ENCODE data around the gene TBC1D1.
"Not testable (repeated sequence)": the region's sequence is repeated elsewhere in the genome, so short reads cannot be mapped to it uniquely, and the experiment has no call there.

TBC1D1 gene

DNA sequence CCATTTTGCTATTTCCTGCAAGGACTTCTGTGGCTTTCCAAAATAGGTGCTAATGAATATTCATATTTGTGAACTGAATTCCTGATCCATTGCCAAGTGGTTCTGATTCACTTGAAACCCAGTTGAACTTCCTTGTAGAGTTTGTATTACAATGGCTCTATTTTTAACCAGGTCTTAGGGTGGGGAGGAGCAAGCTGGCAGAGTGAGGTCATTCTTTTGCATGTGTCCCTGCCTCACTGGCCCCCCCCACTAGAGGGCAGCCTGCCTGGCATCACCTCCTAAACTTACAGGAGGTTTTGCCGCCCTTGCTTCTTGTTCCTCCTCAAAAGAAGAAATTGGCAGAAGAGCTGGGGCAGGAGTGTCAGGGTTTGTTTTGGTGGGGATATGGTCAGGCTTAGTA is 79.8 kb downstream of the TBC1D1 start:
- peak; percentile 67 for DNase-seq

DNA sequence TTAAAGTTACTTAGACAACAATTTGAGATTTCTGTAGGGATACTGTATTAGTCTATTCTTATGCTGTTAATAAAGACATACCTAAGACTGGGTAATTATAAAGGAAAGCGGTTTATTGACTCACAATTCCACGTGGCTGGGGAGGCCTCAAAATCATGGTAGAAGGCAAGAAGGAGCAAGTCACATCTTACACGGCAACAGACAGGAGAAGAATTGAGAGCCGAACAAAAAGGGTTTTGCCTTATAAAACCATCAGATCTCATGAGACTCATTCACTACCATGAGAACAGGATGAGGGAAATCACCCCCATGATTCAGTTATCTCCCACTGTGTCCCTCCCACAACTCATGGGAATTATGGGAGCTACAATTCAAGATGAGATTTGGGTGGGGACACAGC is 80.3 kb downstream of the TBC1D1 start:
- no peak for DNase-seq

DNA sequence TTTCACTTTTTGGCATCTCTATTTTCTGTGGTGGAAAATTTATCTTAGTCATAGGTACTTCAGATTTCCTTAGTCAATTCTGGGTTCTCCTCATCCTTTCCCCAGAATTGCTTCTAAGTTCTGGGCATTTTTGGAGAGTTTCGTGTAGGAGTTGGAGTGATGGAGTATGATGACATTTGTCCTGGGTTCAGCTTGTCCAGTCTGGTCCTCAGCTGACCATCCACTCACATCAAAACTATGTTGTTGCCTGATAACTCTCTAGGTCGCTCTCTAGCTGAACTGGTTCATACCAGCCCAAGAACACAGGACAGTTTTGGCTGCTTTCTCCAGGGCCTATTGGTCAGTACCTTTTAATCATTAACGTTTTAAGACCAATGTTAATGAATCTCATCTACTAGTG is 82.6 kb downstream of the TBC1D1 start:
- no peak for DNase-seq

DNA sequence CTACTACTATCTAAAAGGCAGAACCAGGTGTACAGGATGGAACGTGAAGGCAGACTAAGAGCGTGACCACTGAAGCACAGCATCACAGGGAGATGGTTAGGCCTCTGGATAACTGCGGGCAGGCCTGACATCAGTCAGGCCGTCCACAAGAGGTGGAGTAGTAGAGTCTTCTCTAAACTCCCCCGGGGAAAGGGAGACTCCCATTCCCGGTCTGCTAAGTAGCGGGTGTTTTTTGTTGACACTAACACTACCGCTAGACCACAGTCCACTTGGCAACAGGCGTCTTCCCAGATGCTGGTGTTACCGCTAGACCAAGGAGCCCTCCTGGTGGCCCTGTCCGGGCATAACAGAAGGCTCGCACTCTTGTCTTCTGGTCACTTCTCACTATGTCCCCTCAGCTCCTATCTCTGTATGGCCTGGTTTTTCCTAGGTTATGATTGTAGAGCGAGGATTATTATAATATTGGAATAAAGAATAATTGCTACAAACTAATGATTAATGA is 84.5 kb downstream of the TBC1D1 start:
- not testable (repeated sequence) for DNase-seq

DNA sequence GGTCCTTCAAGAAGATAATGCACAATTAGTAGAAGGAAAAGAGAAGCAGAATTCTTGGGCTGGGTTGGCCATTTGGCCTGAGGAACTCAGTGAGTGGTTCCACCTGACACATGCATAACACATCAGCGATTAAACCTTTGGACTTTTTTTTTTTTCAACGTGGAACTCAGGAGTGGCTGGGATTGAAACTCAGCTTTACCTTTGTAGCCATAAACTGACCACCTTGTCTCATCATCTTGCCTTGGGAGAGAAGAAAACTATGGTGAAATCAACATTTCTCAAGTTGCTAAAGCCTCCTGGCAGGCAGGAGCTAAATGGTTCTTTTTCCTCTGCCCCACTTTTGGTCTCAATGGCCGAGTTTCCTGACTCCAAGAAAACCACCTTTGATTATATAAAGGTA is 85.6 kb downstream of the TBC1D1 start:
- no peak for DNase-seq

DNA sequence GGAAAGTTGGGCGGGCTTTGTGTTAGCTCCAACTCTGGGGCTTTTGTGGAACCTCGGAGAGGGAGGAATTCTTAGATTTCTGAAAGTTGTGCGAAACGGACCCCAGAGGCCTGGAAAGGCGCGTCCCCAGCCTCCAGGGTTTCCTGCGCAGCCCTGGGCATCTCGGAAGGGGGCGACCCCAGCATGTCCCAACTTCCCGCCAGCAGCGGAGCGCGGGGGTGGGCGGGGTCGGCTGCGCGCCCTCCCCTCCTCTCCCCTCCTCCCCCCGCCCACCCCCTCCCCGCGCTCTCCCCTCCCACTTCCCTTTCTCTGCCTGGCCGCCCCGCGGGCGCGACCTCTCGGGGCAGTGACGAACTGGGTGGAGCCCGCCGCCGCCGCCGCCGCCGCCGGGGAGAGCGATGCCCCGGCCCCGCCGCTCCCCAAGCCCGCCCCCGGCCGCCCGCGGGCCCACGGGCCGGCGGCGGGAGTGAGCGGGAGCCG is 86.1 kb downstream of the TBC1D1 start:
- peak; percentile 70 for DNase-seq

GRCh38 chr4:37977471-37978247 is 86.8 kb downstream of the TBC1D1 start:
- DNase-seq = peak; percentile 68

DNA sequence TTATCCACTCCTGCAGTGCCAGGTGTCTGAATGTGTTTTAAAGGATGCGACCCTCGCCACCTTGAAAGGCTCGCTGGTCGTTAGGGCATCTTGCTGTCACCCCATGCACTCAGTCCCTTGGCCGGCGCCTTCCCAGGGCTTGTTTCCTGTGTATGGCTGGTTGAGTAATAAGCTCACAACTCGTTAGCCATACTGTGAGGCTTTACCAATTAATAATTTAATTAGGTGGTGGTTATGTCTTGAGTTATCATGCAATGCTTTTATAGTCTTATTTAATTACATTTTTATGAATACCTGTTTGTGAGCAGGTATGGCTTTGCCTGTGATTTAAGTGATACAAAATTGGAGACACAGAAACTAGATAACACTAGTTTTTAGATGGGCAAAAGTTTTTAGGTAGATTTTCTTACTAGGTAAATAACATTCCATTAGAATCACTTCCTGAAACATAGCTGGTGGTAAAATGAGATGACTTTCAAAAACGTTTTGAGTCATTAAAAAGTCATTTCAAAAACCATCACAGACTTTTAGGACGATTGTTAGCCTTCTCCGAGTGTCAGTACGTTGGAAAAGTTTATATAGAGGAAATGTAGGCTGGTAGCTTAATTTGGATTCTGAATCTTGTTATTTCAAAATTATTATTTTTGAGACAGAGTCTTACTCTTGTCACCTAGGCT is 87.5 kb downstream of the TBC1D1 start:
- peak; percentile 17 for DNase-seq

GRCh38 chr4:37980246-37980645 is 89.4 kb downstream of the TBC1D1 start:
- DNase-seq = no peak

GRCh38 chr4:37981425-37981824 is 90.5 kb downstream of the TBC1D1 start:
- no peak for DNase-seq

GRCh38 chr4:37981844-37982720 is 91.2 kb downstream of the TBC1D1 start:
- no peak for DNase-seq

GRCh38 chr4:37982736-37983135 is 91.9 kb downstream of the TBC1D1 start:
- DNase-seq = no peak

GRCh38 chr4:37983951-37984350 is 93.1 kb downstream of the TBC1D1 start:
- DNase-seq = no peak

GRCh38 chr4:37985730-37986275 is 94.9 kb downstream of the TBC1D1 start:
- no peak for DNase-seq

GRCh38 chr4:37988670-37989069 is 97.8 kb downstream of the TBC1D1 start:
- DNase-seq = no peak

- no peak for DNase-seq
Observed at GRCh38 chr4:37989398-37990260, 98.7 kb downstream of the TBC1D1 start.

DNA sequence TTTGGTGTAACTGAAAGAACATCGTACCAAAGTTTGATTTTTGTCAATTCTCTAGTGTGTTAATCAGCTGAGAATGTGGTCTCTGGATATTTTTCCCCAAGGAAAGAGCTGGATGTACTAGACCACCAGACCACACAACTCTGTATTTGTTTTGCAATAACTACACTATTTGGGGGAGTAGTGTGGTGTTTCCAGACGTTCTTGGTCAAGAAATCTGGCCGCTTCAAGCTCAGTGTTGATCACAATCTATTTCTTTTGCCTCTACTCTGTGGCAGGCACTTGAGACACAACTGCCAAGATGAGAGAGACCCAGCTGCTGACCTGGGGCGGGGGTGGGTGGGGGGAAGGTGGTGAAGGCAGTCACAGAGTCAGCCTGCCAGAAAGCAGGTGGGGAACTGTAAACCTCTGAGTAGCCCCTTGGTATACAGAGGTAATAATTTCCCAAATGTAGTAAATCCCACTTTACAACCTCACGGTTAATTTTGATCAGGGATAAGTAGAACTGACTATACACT is 99.9 kb downstream of the TBC1D1 start:
- no peak for DNase-seq

- DNase-seq = no peak
Observed at GRCh38 chr4:37991623-37992410, 100.9 kb downstream of the TBC1D1 start.

GRCh38 chr4:37993806-37994205 is 102.9 kb downstream of the TBC1D1 start:
- no peak for DNase-seq

DNA sequence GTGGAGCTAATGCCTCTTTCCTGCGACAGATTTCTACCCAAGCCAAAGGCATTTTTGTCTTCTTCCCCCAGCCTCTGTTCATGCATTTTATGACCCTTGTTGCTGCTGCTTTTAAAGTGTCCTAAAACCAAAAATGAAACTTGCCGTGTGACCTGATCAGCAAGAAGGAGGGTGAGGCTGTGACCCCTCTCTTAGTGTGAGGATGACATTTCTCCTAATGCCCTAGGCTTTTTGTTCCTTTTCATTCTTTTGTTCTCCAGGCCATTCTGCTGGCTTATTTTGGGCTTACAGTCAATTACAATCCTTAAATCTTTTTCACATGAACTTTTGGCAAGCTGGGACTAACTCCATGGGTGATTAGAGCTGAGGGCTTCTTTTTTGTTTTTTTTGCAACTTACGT is 103.7 kb downstream of the TBC1D1 start:
- DNase-seq = no peak
